Erythroblast (primary cell): ENCODE data around the gene PLA2G4D.

Experiments
- GATA1 ChIP-seq: IDR thresholded peaks from 2 replicates; pipeline ENCODE4 v1.6.1; 2011; ENCODE audit warnings: low read depth, mild to moderate bottlenecking, control low read depth, low read length, moderate library complexity
- POLR2A ChIP-seq: IDR thresholded peaks from 2 replicates; pipeline ENCODE4 v1.6.1; 2011; ENCODE audit warnings: mild to moderate bottlenecking, low read length

DNA sequence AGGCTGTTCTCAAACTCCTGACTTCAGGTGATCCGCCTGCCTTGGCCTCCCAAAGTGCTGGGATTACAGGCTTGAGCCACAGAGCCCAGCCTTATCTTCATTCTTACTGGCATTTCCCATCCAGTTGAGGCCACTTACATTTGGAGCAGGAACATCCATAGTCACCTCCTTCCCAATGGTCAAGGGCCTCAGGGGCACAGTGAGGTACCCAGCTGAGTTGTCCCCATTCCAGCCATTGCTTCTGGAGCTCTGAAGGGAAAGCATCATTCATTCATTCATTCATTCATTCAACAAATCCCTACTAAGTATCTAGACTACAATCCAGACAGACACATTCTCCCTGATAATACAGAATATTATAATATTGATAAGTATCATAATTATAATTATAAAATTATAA, 12.2 kb downstream of the PLA2G4D start:
- TF ChIP-seq POLR2A (no peak), GATA1 (no peak)
